ENCODE measurements around the gene SCARF2. TPM values are rescaled to one million over a fixed set of nuclear protein-coding genes. Genes with fewer than 3 reads are reported as not detected.
"Not testable (repeated sequence)": the region's sequence is repeated elsewhere in the genome, so short reads cannot be mapped to it uniquely, and the experiment has no call there.

Gene SCARF2
- total and polyA plus RNA-seq, 2 of the 13 experiments (the other 11 are each of a cell fraction or from before 2014, with no cell fraction given) = 3.3 to 6.2 TPM

DNA sequence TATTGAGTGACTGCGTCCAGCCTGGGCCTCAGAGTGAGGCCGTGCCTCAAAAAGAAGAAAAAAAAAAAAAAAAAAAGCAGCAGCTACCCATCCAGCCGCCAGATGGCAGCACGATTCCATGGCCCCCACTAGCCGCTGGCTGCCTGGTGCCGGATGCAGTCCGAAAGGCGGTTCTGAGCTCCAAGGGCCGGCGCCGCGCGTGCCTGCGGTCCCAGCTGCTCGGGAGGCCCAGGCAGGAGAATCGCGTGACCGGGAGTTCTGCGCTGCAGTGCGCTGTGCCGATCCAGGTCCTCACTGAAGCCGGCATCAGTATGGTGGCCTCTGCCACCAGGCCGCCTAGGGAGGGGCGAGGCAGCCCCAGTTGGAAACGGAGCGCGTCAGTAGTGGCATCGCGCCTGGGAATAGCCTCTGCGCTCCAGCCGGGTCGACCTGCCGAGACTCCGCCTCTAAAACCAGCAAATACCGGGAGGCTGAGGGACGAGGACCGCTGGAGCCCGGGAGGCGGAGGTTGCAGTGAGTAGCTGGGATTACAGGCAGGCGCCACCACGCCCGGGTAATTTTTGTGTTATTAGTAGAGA, 19.3 kb downstream of the SCARF2 start (continued):
- TF ChIP-seq ZNF281 (CRISPR knock-in tag; IDR thresholded peaks at IDR 0.05; ENCODE audit: borderline replicate concordance) = no peak
- TF ChIP-seq ISX (CRISPR knock-in tag; conservative IDR thresholded peaks at IDR 0.05) = no peak
- no peak for TF ChIP-seq POLR2AphosphoS5 (IDR thresholded peaks at IDR 0.05; ENCODE audit: low read depth, low read length)
- TF ChIP-seq, protein P1, sequence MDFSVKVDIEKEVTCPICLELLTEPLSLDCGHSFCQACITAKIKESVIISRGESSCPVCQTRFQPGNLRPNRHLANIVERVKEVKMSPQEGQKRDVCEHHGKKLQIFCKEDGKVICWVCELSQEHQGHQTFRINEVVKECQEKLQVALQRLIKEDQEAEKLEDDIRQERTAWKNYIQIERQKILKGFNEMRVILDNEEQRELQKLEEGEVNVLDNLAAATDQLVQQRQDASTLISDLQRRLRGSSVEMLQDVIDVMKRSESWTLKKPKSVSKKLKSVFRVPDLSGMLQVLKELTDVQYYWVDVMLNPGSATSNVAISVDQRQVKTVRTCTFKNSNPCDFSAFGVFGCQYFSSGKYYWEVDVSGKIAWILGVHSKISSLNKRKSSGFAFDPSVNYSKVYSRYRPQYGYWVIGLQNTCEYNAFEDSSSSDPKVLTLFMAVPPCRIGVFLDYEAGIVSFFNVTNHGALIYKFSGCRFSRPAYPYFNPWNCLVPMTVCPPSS (IDR thresholded peaks at IDR 0.05) = no peak
- TF ChIP-seq, protein P2, sequence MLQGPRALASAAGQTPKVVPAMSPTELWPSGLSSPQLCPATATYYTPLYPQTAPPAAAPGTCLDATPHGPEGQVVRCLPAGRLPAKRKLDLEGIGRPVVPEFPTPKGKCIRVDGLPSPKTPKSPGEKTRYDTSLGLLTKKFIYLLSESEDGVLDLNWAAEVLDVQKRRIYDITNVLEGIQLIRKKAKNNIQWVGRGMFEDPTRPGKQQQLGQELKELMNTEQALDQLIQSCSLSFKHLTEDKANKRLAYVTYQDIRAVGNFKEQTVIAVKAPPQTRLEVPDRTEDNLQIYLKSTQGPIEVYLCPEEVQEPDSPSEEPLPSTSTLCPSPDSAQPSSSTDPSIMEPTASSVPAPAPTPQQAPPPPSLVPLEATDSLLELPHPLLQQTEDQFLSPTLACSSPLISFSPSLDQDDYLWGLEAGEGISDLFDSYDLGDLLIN (CRISPR knock-in tag; IDR thresholded peaks at IDR 0.05; ENCODE audit: borderline replicate concordance) = 0 out of 2 replicates have a peak, but pooled peaks have one; percentile 30
- TF ChIP-seq, protein P3, sequence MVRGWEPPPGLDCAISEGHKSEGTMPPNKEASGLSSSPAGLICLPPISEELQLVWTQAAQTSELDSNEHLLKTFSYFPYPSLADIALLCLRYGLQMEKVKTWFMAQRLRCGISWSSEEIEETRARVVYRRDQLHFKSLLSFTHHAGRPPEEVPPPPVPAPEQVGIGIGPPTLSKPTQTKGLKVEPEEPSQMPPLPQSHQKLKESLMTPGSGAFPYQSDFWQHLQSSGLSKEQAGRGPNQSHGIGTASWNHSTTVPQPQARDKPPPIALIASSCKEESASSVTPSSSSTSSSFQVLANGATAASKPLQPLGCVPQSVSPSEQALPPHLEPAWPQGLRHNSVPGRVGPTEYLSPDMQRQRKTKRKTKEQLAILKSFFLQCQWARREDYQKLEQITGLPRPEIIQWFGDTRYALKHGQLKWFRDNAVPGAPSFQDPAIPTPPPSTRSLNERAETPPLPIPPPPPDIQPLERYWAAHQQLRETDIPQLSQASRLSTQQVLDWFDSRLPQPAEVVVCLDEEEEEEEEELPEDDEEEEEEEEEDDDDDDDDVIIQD (CRISPR knock-in tag; IDR thresholded peaks at IDR 0.05; ENCODE audit: low read depth) = no peak
- TF ChIP-seq CREB1 (IDR thresholded peaks at IDR 0.05) = no peak
- no peak for TF ChIP-seq CREB1 (CRISPR knock-in tag; IDR thresholded peaks at IDR 0.05)
- TF ChIP-seq, protein P4, sequence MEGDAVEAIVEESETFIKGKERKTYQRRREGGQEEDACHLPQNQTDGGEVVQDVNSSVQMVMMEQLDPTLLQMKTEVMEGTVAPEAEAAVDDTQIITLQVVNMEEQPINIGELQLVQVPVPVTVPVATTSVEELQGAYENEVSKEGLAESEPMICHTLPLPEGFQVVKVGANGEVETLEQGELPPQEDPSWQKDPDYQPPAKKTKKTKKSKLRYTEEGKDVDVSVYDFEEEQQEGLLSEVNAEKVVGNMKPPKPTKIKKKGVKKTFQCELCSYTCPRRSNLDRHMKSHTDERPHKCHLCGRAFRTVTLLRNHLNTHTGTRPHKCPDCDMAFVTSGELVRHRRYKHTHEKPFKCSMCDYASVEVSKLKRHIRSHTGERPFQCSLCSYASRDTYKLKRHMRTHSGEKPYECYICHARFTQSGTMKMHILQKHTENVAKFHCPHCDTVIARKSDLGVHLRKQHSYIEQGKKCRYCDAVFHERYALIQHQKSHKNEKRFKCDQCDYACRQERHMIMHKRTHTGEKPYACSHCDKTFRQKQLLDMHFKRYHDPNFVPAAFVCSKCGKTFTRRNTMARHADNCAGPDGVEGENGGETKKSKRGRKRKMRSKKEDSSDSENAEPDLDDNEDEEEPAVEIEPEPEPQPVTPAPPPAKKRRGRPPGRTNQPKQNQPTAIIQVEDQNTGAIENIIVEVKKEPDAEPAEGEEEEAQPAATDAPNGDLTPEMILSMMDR (CRISPR knock-in tag; IDR thresholded peaks at IDR 0.05) = peak; percentile 93
- TF ChIP-seq EP300 (IDR thresholded peaks at IDR 0.05; ENCODE audit: low read depth in 2 of 2, low read length in 2 of 2) = no peak
- TF ChIP-seq EP300 (CRISPR knock-in tag; IDR thresholded peaks at IDR 0.05; ENCODE audit: borderline replicate concordance) = no peak

GRCh38 chr22:20415699-20416098, 21.9 kb downstream of the SCARF2 start:
- H3K36me3 ChIP-seq (replicated peaks in 1 of 2; ENCODE audit: control insufficient read depth in 1 of 2, insufficient read depth in 2 of 2, low read length in 2 of 2); H3K4me2 ChIP-seq (ENCODE audit: low read depth, low read length); BruUV-seq (replicated peaks); FAIRE-seq; H3K4me3 ChIP-seq (replicated peaks in 1 of 3; ENCODE audit: insufficient read depth in 1 of 3, low read depth in 2 of 3, low read length in 3 of 3); ATAC-seq; H3K9ac ChIP-seq (ENCODE audit: insufficient read depth, low read depth, low read length); CTCF ChIA-PET (ENCODE audit: low intra/inter-chr PET ratio, low total read pairs); H3K27ac ChIP-seq (ENCODE audit: extremely low read length, insufficient read depth, low read length); POLR2A ChIA-PET; DNase-seq (ENCODE audit: low spot score); H2AFZ ChIP-seq (ENCODE audit: low read length); H3K27me3 ChIP-seq (ENCODE audit: control insufficient read depth in 1 of 2, insufficient read depth in 2 of 2, low read length in 2 of 2); H4K20me1 ChIP-seq (ENCODE audit: insufficient read depth, low read length); H3K79me2 ChIP-seq (ENCODE audit: insufficient read depth, low read length); intact Hi-C loops (cut with micrococcal nuclease; ENCODE audit: unreplicated experiment); H3K9me3 ChIP-seq (ENCODE audit: low read length): not testable (repeated sequence)
- in situ Hi-C loops (cut with HindIII; ENCODE audit: extremely low pct_ligation_motif_present, low pct_unique_long_range_greater_than_20kb) = loop anchor here (10.0 kb wide), 1 partner anchor 159 kb away; no protein-coding TSS in a partner anchor
- peaks cover 36% of the 10 kb centered on the region for H3K4me1 ChIP-seq (ENCODE audit: insufficient read depth, low read length)
- WGBS (ENCODE audit: low lambda C conversion rate) = 35% methylated on average over 3 of the region's 3 CpGs

All from HepG2 (cell line).